HEK293 (cell line): ENCODE measurements around the gene FERMT1.

Experiments
- CTCF ChIA-PET: fragments of 350-600 bp; formaldehyde crosslinking; extraction: SDS; loops from one replicate; lab custom pipeline; 2021; ENCODE audit warnings: antibody characterized with exemption; lab: Yijun Ruan, JAX
- POLR2A ChIA-PET: fragments of 300-600 bp; formaldehyde crosslinking; extraction: SDS; loops from one replicate; lab custom pipeline; 2020; ENCODE audit warnings: antibody characterized with exemption, inconsistent platforms; lab: Yijun Ruan, JAX
- H3K27ac ChIP-seq: fragments of 200-500 bp; sonication (Bioruptor generic); 2 replicates; pipeline ENCODE4 v1.5.1; 2014; ENCODE audit warnings: low read depth, low read length, control low read depth, inconsistent platforms; ENCODE audit errors: extremely low read depth
- H3K36me3 ChIP-seq, 2 experiments: fragments of 200-500 bp in 1 of 2; sonication (Bioruptor generic) in 1 of 2; 1 replicate in 1 of 2; 2 replicates in 1 of 2; pipeline ENCODE4 v1.5.1; 2014 to 2017; ENCODE audit warnings: inconsistent platforms in 2 of 2, low read length in 2 of 2; ENCODE audit not compliant: control insufficient read depth in 2 of 2, insufficient read depth in 1 of 2
- H3K4me1 ChIP-seq: fragments of 200-500 bp; sonication (Bioruptor generic); 2 replicates; pipeline ENCODE4 v1.5.1; 2014; ENCODE audit warnings: mild to moderate bottlenecking, low read length, inconsistent platforms; ENCODE audit not compliant: control insufficient read depth, insufficient read depth
- H3K4me3 ChIP-seq: 2 replicates; pipeline ENCODE4 v1.5.1; 2011; ENCODE audit warnings: low read depth, mild to moderate bottlenecking, control low read depth, low read length, moderate library complexity
- H3K9me3 ChIP-seq: fragments of 200-500 bp; sonication (Bioruptor generic); 2 replicates; pipeline ENCODE4 v1.5.1; 2014; ENCODE audit warnings: low read depth, low read length, inconsistent platforms; ENCODE audit not compliant: control insufficient read depth, insufficient read depth
- HIC1 ChIP-seq: fragments of 450-650 bp; formaldehyde crosslinking; IDR thresholded peaks from 2 replicates; pipeline ENCODE4 v1.5.1; 2016; ENCODE audit warnings: missing biosample characterization, missing genetic modification characterization
- PRDM6 ChIP-seq: fragments of 450-650 bp; formaldehyde crosslinking; IDR thresholded peaks from 2 replicates; pipeline ENCODE4 v1.5.1; 2017; ENCODE audit warnings: missing biosample characterization, missing genetic modification characterization
- SP7 ChIP-seq: fragments of 450-650 bp; formaldehyde crosslinking; IDR thresholded peaks from 2 replicates; pipeline ENCODE4 v1.5.1; 2016; ENCODE audit warnings: missing biosample characterization, missing genetic modification characterization
- YY1 ChIP-seq: fragments of 450-650 bp; formaldehyde crosslinking; IDR thresholded peaks from 2 replicates; pipeline ENCODE4 v1.5.1; 2018; ENCODE audit warnings: missing biosample characterization, missing genetic modification characterization
- ZBTB11 ChIP-seq: fragments of 450-650 bp; formaldehyde crosslinking; conservative IDR thresholded peaks from 2 replicates; pipeline ENCODE4 v1.5.1; 2016; ENCODE audit warnings: low read depth, missing biosample characterization, missing genetic modification characterization
- ZBTB20 ChIP-seq: fragments of 450-650 bp; formaldehyde crosslinking; IDR thresholded peaks from 2 replicates; pipeline ENCODE4 v1.5.1; 2016; ENCODE audit warnings: missing biosample characterization, missing genetic modification characterization
- ZBTB21 ChIP-seq: fragments of 450-650 bp; formaldehyde crosslinking; IDR thresholded peaks from 2 replicates; pipeline ENCODE4 v1.5.1; 2017; ENCODE audit warnings: missing biosample characterization, missing genetic modification characterization
- ZNF10 ChIP-seq: fragments of 450-650 bp; formaldehyde crosslinking; IDR thresholded peaks from 2 replicates; pipeline ENCODE4 v1.5.1; 2017; ENCODE audit warnings: missing biosample characterization, missing genetic modification characterization
- ZNF146 ChIP-seq: fragments of 450-650 bp; formaldehyde crosslinking; IDR thresholded peaks from 2 replicates; pipeline ENCODE4 v1.5.1; 2016; ENCODE audit warnings: missing biosample characterization, missing genetic modification characterization
- ZNF501 ChIP-seq: fragments of 450-650 bp; formaldehyde crosslinking; IDR thresholded peaks from 2 replicates; pipeline ENCODE4 v1.5.1; 2016; ENCODE audit warnings: missing biosample characterization, missing genetic modification characterization
- ZNF623 ChIP-seq: fragments of 450-650 bp; formaldehyde crosslinking; IDR thresholded peaks from 2 replicates; pipeline ENCODE4 v1.5.1; 2016; ENCODE audit warnings: missing biosample characterization, missing genetic modification characterization
- ZNF701 ChIP-seq: fragments of 450-650 bp; formaldehyde crosslinking; IDR thresholded peaks from 2 replicates; pipeline ENCODE4 v1.5.1; 2016; ENCODE audit warnings: missing biosample characterization, missing genetic modification characterization
- ZNF707 ChIP-seq: fragments of 450-650 bp; formaldehyde crosslinking; IDR thresholded peaks from 2 replicates; pipeline ENCODE4 v1.5.1; 2016; ENCODE audit warnings: missing biosample characterization, missing genetic modification characterization
- ZNF768 ChIP-seq: fragments of 450-650 bp; formaldehyde crosslinking; IDR thresholded peaks from 2 replicates; pipeline ENCODE4 v1.5.1; 2018; ENCODE audit warnings: missing biosample characterization, mild to moderate bottlenecking, missing genetic modification characterization
- ZNF776 ChIP-seq: fragments of 450-650 bp; formaldehyde crosslinking; IDR thresholded peaks from 2 replicates; pipeline ENCODE4 v1.5.0; 2017; ENCODE audit warnings: missing biosample characterization, missing genetic modification characterization, borderline replicate concordance
- ZSCAN4 ChIP-seq: fragments of 450-650 bp; formaldehyde crosslinking; IDR thresholded peaks from 2 replicates; pipeline ENCODE4 v1.5.1; 2017; ENCODE audit warnings: missing biosample characterization, missing genetic modification characterization
- ZSCAN5A ChIP-seq: fragments of 450-650 bp; formaldehyde crosslinking; IDR thresholded peaks from 2 replicates; pipeline ENCODE4 v1.5.1; 2016; ENCODE audit warnings: missing biosample characterization, missing genetic modification characterization

Gene FERMT1

GRCh38 chr20:6066582-6066981 is 56.2 kb downstream of the FERMT1 start:
- no peaks in the 10 kb centered on the region for H3K36me3 ChIP-seq
- H3K27ac ChIP-seq: no peak overlapping the region
- POLR2A ChIA-PET: no interaction called here
- no peaks in the 10 kb centered on the region for H3K4me1 ChIP-seq
- CTCF ChIA-PET: interaction anchor here (0.5 to 1.3 kb wide), 2 partner anchors 11 to 484 kb away, joined by 3 to 4 read pairs; no protein-coding TSS in a partner anchor
- TF ChIP-seq ZNF501 (tag by site-specific recombination): no peak
- no peak for TF ChIP-seq ZBTB21 (tag by site-specific recombination)
- TF ChIP-seq, all 188 proteins: peak for 0
- Histone ChIP-seq H3K9me3 (no peaks in the 10 kb centered on the region), H3K4me3 (no peak overlapping the region)

- CTCF ChIA-PET: interaction anchor here (0.7 to 1.0 kb wide), 3 partner anchors 13 to 661 kb away, joined by 3 read pairs; no protein-coding TSS in a partner anchor
These were observed 61.3 kb downstream of the FERMT1 start for GRCh38 chr20:6061544-6061943.

GRCh38 chr20:6060213-6060612 is 62.6 kb downstream of the FERMT1 start:
- Histone ChIP-seq H3K4me3 (no peak overlapping the region), H3K36me3 (no peaks in the 10 kb centered on the region), H3K4me1 (peaks cover 10% of the 10 kb centered on the region), H3K27ac (no peak overlapping the region), H3K9me3 (no peaks in the 10 kb centered on the region)
- ChIA-PET POLR2A (no interaction called here), CTCF (no interaction called here)
- TF ChIP-seq ZBTB20 (tag by site-specific recombination): no peak
- TF ChIP-seq YY1 (tag by site-specific recombination): no peak
- no peak for TF ChIP-seq ZNF768 (tag by site-specific recombination)
- no peak for TF ChIP-seq ZNF10 (tag by site-specific recombination)
- TF ChIP-seq ZNF146 (tag by site-specific recombination): no peak
- no peak for TF ChIP-seq ZNF701 (tag by site-specific recombination)
- TF ChIP-seq SP7 (tag by site-specific recombination): no peak
- no peak for TF ChIP-seq ZSCAN4 (tag by site-specific recombination)
- no peak for TF ChIP-seq HIC1 (tag by site-specific recombination)
- TF ChIP-seq ZNF623: no peak
- no peak for TF ChIP-seq ZNF707 (tag by site-specific recombination)
- no peak for TF ChIP-seq ZNF776 (tag by site-specific recombination)
- no peak for TF ChIP-seq PRDM6

More at GRCh38 chr20:6061544-6061943, 61.3 kb downstream of the FERMT1 start:
- Histone ChIP-seq H3K36me3 (no peaks in the 10 kb centered on the region), H3K27ac (no peak overlapping the region), H3K4me3 (no peak overlapping the region), H3K9me3 (no peaks in the 10 kb centered on the region), H3K4me1 (peaks cover 10% of the 10 kb centered on the region)
- POLR2A ChIA-PET: no interaction called here
- TF ChIP-seq ZSCAN5A (no peak), ZBTB11 (no peak)
